ENCODE measurements around the gene BMP10. TPM values are rescaled to one million over a fixed set of nuclear protein-coding genes. Genes with fewer than 3 reads are reported as not detected.

The BMP10 gene
- total RNA-seq, 1 donor from 2014 or later, result not detected

GRCh38 chr2:68849579-68850030 is 21.6 kb downstream of the BMP10 start:
- no peaks in the 10 kb centered on the region for H3K36me3 Mint-ChIP-seq
- H3K4me1 ChIP-seq, result no peaks in the 10 kb centered on the region
- no peaks in the 10 kb centered on the region for H4K20me1 ChIP-seq (ENCODE audit: low read depth)
- TF ChIP-seq CTCF (IDR thresholded peaks at IDR 0.05), result no peak
- no peak for TF ChIP-seq EZH2phosphoT487 (IDR thresholded peaks at IDR 0.05)
- TF ChIP-seq EZH2 (IDR thresholded peaks at IDR 0.05), result no peak
- no peak overlapping the region for H2AFZ ChIP-seq (replicated peaks)
- H3K27me3 ChIP-seq, result no peaks in the 10 kb centered on the region
- H3K36me3 ChIP-seq, result no peaks in the 10 kb centered on the region
- DNase-seq (ENCODE audit: low spot score), result no peak
- H3K4me2 ChIP-seq, result no peak overlapping the region
- H3K27me3 Mint-ChIP-seq (ENCODE audit: insufficient read depth, low read depth), result no peaks in the 10 kb centered on the region
- no peaks in the 10 kb centered on the region for H3K4me1 Mint-ChIP-seq
- H3K9me3 Mint-ChIP-seq, result no peaks in the 10 kb centered on the region
- H3K4me3 Mint-ChIP-seq, result no peak overlapping the region
- H3K4me3 ChIP-seq, result no peak overlapping the region
- no peak overlapping the region for H3K27ac ChIP-seq
- no peaks in the 10 kb centered on the region for H3F3A ChIP-seq (ENCODE audit: low read depth)
- no peak overlapping the region for H3K27ac Mint-ChIP-seq
- no peaks in the 10 kb centered on the region for H3K9me3 ChIP-seq (ENCODE audit: low read depth)
- no peak overlapping the region for H3K9ac ChIP-seq
- no peaks in the 10 kb centered on the region for H3K79me2 ChIP-seq (ENCODE audit: low read depth)

DNA sequence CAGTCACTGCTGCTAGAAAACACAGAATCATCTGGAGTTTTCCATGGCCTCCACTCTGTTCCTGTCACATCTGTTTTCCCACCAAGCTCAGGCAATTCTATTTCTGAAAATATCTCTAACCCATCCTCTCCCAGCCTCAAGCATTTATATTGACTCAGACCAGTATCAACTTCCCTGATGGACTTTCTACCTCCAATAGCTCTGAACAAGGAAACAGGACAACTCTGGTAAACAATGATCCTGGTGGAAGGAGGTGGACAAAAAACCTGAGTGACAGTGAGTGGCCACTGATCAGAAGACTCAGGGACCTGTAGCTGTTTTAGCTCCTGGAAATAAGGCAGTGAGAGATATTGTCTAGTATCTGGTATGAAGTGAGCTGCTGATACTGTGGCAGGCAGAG is 23.4 kb downstream of the BMP10 start:
- Mint-ChIP-seq H3K9me3 (no peaks in the 10 kb centered on the region), H3K36me3 (no peaks in the 10 kb centered on the region), H3K27me3 (ENCODE audit: insufficient read depth, low read depth) (no peaks in the 10 kb centered on the region), H3K4me3 (no peak overlapping the region), H3K4me1 (no peaks in the 10 kb centered on the region), H3K27ac (no peak overlapping the region)
- H3K4me3 ChIP-seq, result no peak overlapping the region
- H3K27me3 ChIP-seq, result no peaks in the 10 kb centered on the region
- TF ChIP-seq CTCF (IDR thresholded peaks at IDR 0.05), result no peak
- TF ChIP-seq EZH2 (IDR thresholded peaks at IDR 0.05), result no peak
- no peak for TF ChIP-seq EZH2phosphoT487 (IDR thresholded peaks at IDR 0.05)
- H3F3A ChIP-seq (ENCODE audit: low read depth), result no peaks in the 10 kb centered on the region
- no peaks in the 10 kb centered on the region for H4K20me1 ChIP-seq (ENCODE audit: low read depth)
- H3K36me3 ChIP-seq, result no peaks in the 10 kb centered on the region
- H3K4me1 ChIP-seq, result no peaks in the 10 kb centered on the region
- H3K4me2 ChIP-seq, result no peak overlapping the region
- no peaks in the 10 kb centered on the region for H3K9me3 ChIP-seq (ENCODE audit: low read depth)
- no peak for DNase-seq (ENCODE audit: low spot score)
- no peak overlapping the region for H3K9ac ChIP-seq
- H2AFZ ChIP-seq (replicated peaks), result no peak overlapping the region
- H3K27ac ChIP-seq, result no peak overlapping the region
- no peaks in the 10 kb centered on the region for H3K79me2 ChIP-seq (ENCODE audit: low read depth)

- H3K4me1 Mint-ChIP-seq, result no peaks in the 10 kb centered on the region
- H3K4me3 ChIP-seq, result no peak overlapping the region
Observed at GRCh38 chr2:68846091-68846490, 25.1 kb downstream of the BMP10 start.

More at GRCh38 chr2:68846091-68846490, 25.1 kb downstream of the BMP10 start:
- no peak overlapping the region for H3K4me2 ChIP-seq
- DNase-seq (ENCODE audit: low spot score), result no peak
- H3K79me2 ChIP-seq (ENCODE audit: low read depth), result no peaks in the 10 kb centered on the region
- H3K9me3 ChIP-seq (ENCODE audit: low read depth), result no peaks in the 10 kb centered on the region
- no peak overlapping the region for H2AFZ ChIP-seq (replicated peaks)
- no peak overlapping the region for H3K9ac ChIP-seq
- no peaks in the 10 kb centered on the region for H3F3A ChIP-seq (ENCODE audit: low read depth)
- no peaks in the 10 kb centered on the region for H3K9me3 Mint-ChIP-seq
- TF ChIP-seq EZH2phosphoT487 (IDR thresholded peaks at IDR 0.05) (no peak), CTCF (IDR thresholded peaks at IDR 0.05) (no peak), EZH2 (IDR thresholded peaks at IDR 0.05) (no peak)
- H3K27ac Mint-ChIP-seq, result no peak overlapping the region
- H3K27me3 ChIP-seq, result no peaks in the 10 kb centered on the region
- H3K4me1 ChIP-seq, result no peaks in the 10 kb centered on the region
- no peaks in the 10 kb centered on the region for H3K27me3 Mint-ChIP-seq (ENCODE audit: insufficient read depth, low read depth)
- H3K27ac ChIP-seq, result no peak overlapping the region
- H3K36me3 ChIP-seq, result no peaks in the 10 kb centered on the region
- H3K4me3 Mint-ChIP-seq, result no peak overlapping the region
- H4K20me1 ChIP-seq (ENCODE audit: low read depth), result no peaks in the 10 kb centered on the region
- no peaks in the 10 kb centered on the region for H3K36me3 Mint-ChIP-seq

All from neural progenitor cell (in vitro differentiated cells).